Peyer's patch (tissue), 4 donors: ENCODE results near the gene USP43.

Source experiments
- CTCF ChIP-seq, 6 experiments: fragments of 450-650 bp in 4 of 6; fragments of 200-600 bp in 2 of 6; sonication (generic) in 1 of 6; IDR thresholded peaks; one replicate each; pipeline ENCODE4 v1.5.1; 2017 to 2019; ENCODE audit warnings: antibody characterized with exemption in 6 of 6, mild to moderate bottlenecking in 3 of 6, moderate library complexity in 1 of 6
- POLR2A ChIP-seq, 2 donors: fragments of 450-650 bp; IDR thresholded peaks; one replicate each; pipeline ENCODE4 v1.5.1; 2017; ENCODE audit warnings: antibody characterized with exemption in 2 of 2, mild to moderate bottlenecking in 2 of 2, moderate library complexity in 2 of 2

GRCh38 chr17:9643611-9644010 lies 1.7 kb upstream of the USP43 start:
- TF ChIP-seq POLR2A (IDR thresholded peaks at IDR 0.05) = no peak
- no peak for TF ChIP-seq CTCF (IDR thresholded peaks at IDR 0.05)
